Stimulated activated CD4-positive, alpha-beta T cell treated with anti-CD3 and anti-CD28 coated beads, Interleukin-4, amount 100 ng/mL, for 1 hour (primary cell): ENCODE data around the gene LIX1.
"Not testable (repeated sequence)": the region's sequence is repeated elsewhere in the genome, so short reads cannot be mapped to it uniquely, and the experiment has no call there.

Experiments used
- DNase-seq: peaks from one replicate; pipeline ENCODE4 v3.0.0-alpha.2; 2020

Gene LIX1

DNA sequence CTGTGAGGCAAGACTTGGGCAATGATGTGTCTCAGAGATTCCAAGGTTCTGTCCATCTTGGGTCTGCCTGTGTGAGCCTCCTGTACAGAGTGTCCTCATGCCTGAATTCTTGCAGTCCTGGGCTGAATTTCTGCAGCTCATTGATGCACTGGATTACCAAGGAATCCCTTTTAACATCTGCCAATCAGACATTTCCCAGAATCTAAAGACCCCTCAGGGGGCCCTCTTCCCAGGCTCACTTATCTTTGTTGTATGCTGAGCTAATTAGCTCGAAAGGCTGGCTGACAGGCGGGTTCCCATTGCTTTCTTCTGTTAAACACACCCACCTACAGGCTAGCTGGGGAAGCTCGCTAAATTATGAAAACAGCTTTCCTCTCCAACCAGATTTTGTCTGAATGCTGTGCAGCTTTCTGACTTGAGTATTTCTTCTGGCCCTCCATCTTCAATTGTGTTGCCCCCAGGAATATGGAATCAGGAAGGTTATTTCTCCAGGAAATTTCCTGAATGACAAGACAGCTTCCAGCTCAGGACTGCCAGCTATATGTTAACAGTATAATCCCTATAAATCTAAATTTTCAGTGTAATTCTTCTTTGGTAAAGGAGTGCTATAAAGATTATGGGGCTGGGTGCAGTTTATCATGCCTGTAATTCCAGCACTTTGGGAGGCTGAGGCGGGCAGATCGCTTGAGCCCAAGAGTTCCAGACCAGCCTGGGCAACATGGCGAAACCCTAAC is at the start of gene LIX1:
TSS of gene LIX1 (minus strand) at position 91 of the 734 bp plus-strand sequence. CDS start at position 56, 35 bp downstream.
- no peak for DNase-seq

DNA sequence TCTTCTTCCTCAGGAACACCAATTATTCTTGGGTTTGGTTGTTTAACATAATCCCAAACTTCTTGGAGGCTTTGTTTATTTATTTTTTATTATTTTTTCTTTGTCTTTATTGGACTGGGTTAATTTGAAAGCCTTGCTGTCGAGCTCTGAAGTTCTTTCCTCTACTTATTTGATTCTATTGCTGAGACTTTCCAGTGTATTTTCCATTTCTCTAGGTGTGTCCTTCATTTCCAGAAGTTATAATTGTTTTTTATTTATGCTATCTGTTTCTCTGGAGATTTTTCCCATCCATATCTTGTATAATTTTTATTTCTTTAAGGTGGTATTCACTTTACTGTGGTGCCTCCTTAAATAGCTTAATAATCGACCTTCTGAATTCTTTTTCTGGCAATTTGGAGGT is 49.5 kb upstream of the LIX1 start:
- no peak for DNase-seq

DNA sequence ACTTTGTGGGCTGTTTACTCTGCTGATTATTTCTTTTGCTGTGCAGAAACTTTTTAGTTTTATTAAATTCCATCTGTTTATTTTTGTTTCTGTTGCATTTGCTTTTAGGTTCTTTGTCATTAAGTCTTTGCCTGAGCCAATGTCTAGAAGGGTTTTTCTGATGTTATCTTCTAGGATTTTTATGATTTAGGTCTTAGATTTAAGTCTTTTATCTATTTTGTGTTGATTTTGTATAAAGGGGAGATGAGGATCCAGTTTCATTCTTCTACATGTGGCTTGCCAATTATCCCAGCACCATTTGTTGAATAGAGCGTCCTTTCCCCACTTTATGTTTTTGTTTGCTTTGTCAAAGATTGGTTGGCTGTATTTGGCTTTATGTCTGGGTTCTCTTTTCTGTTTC is 47.1 kb upstream of the LIX1 start:
- DNase-seq = not testable (repeated sequence)

DNA sequence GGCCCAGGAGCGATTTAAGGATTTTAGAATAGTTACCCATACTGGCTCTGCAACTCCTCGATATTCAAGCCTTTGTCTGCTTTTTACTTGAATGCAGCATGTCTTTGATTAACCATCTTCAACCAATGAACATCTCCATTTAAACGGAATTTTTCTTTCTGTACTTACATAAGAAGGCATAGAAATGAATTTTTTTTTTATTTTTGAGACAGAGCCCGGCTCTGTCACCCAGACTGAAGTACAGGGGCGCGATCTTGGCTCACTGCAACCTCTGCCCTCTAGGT is 41.5 kb upstream of the LIX1 start:
- DNase-seq = no peak

DNA sequence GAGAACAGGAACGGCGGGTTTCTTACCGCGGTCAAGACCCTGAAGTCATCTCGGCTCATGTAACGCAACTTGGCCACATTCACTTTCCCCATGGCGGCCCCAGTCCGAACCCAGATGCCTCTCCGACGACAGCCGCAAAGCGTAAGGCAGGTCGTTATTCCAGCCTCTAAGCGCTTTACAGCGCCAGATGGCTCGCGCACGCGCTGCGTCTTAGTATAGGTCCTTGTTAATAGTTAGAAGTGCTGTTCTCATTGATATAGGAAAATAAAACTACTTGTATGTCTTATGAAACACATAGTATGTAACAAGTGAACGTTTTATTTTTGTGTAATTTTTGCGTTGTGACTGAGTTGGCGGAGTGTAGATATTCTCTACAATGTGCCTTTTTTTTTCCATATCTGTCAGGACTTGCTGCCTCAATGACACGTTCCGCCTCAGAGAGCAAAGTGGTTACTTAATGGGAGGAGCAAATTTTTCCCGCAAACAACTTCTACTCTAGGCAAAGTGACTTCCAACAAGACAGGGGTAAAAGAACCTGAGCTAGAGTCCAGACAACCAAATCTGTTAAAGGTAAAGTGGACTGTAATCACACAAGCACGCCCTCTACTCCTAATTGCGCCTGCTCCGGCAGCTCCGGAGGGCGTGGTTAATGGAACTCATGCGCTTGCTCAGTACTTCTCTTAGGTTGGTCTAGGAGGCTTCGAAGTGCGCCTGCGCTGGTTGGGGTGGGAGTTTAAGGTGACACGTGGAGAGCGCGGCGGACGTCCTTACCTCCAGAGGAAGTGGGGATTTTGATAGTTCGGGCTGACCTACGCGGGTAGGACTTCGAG is 40.9 kb upstream of the LIX1 start, which contains the start of gene RIOK2:
TSS of gene RIOK2 (minus strand) at position 148 of the 830 bp plus-strand sequence. CDS start at position 92, 56 bp downstream.
- peak; percentile 94 for DNase-seq

DNA sequence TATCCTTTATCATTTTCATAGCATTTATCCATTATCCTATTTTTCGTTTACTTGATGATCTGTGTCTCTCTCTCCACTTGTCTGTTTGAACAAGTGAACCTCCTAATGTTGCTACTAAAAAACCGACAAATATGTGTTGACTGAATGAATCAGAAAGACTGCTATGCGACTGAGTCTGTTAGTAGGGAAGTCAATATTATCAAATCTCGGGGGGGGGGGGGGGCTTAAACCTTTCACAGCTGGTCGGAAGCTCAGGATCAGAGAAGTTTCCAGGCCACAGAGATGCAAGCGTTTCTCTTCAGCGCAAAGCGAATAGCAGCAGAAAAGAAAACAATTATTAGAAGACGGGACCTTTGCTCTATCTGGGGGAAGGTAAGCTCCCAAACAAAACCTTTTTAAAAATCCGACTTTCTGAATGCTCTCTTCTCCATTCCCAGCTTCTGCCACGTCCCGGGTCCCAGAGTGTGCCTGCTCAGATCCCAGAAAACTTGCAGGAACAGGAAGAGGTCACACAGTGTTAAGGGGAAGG is 40.2 kb upstream of the LIX1 start:
- DNase-seq = no peak

DNA sequence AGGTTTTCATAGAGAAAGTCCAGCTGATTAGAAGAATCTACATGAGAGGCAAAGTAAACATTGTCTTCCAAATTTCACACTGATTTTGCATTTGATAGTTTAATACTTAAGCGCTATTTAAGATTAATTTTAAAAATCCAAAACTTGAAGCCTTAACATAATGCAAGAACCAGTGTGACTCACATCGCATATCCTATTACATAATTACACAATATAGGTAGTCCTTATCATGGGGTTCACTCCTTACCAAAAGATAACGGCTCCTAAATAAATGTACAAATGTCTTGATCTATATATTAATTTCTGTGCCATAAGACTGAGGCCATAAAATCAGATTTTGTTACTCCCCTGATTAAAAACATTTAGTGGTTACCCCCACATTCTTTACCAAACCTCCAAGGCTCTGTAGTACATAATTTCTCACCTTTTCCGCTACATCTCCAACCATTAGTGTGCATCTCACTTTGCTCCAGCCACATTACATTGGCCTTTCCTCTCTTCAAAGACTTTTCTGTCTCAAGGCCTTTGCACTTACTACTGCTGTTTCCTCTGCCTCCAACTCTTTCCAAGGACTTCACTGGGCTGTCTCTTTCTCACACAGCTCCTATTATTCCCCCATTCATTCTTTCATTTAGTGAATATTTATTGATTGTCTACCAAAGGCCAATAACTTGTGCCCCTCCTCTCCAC is 39.6 kb upstream of the LIX1 start:
- DNase-seq = no peak

DNA sequence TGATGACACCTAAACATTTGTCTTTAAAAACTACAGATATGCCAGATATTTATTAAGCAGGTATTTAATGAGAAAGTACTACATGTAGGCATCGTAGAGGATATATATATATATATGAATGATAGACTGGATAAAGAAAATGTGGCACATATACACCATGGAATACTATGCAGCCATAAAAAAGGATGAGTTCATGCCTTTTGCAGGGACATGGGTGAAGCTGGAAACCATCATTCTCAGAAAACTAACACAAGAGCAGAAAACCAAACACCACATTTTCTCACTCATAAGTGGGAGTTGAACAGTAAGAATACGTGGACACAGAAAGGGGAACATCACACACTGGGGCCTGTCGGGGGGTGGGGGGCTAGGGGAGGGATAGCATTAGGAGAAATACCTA is 37.0 kb upstream of the LIX1 start:
- not testable (repeated sequence) for DNase-seq

DNA sequence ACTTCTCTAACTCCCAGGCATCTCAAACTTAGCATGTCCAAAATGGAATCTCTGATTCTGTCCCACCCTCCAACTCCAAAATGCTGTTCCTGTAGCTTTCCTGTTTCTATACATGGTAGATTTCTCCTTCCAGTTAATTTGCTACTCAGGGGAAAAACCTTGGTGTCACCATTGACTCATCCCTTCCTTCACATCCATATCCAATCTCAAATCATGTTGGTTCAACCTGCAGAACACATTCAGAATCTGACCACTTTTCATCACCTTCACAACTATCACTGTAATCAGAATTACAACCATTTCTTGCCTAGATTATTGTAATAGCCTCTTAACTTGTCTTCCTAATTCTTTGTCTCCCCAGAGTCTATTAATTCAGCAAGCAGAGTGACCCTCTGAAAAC is 29.8 kb upstream of the LIX1 start:
- no peak for DNase-seq

DNA sequence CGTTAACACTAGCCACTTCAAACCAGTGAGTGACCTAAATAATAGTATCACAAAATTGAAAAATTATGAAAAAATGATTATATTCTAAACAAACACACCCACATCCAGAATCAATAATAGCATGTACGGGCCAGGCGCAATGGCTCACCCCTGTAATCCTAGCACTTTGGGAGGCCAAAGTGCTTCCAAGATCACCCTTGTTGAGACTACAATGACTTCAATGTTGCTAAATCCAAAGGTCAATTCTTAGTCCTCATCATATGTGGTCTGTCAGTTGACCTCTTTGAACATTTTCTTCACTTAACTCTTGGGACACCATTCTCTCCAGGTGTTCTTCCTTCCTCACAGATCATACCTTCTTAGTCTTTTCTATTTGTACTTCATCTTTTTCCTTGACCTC is 29.3 kb upstream of the LIX1 start:
- DNase-seq = no peak

DNA sequence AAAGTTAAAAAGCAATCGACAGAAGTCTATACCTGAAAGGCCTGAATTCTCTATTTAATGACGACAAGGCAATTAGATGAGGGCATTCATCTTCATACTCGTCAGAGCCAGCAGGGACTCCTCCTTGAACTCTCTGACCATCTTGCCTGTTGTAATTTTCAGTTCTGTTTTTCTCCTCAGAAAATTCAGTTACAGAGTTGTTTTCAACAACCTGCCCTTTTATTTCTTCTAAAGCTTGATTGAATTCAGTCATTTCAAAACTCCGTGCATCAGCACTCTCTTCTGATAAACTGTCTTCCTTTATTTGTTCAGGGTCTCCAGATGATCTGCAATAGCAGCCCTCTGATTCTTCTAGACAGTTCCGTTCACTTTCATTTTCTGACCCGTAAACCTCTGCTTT is 25.0 kb upstream of the LIX1 start:
- no peak for DNase-seq

DNA sequence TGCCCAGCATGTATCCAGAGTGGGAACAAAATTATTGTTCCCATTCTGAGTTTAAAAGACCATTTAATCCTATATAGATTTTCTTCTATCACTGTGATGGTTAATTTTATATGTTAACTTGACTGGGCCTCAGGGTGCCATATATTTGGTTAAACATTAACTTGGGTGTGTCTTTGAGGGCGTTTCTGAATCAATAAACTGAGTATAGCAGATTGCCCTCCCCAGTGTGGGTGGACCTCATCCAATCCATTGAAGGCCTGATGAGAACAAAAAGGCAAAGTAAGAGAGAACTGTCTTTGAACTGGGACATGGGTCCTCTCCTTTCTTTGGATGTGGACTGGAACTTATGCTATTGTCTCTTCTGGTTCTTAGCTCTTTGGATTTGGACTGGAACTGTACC is 23.3 kb upstream of the LIX1 start:
- DNase-seq = no peak

DNA sequence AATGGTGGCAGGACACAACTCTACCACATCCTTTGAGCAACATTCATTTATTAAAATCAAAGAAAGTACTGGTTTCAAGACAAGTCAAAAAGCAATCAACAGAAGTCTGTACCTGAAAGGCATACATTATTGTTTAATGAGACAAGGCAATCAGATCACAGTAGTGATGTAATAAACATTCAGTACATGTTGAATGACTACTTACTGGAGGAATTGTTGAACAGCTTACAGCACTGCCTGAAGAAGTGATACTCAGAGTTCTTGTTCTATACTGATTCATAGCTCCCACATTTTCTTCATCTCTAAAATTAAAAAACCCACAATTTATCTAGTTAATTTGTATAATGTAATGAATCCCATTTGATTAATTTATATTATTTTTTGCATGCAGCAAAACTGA is 22.4 kb upstream of the LIX1 start:
- no peak for DNase-seq

DNA sequence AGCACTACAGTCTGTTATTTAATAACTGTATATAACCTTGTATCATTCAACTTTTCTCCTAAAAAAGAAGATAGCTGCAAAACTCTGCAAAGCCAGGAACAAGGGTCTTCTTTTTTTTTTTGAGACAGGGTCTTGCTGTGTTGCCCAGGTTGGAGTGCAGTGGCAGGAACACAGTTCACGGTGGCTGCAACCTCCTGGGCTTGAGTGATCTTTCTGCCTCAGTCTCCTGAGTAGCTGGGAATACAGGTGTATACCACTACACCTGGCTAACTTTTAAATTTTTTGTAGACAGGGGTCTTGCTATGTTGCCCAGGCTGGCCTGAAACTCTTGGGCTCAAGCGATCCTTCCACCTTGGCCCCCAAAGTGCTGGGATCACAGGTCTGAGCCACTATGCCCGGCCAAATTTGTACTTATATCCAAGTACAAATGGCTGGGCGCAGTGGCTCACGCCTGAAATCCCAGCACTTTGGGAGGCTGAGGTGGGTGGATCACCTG is 21.4 kb upstream of the LIX1 start:
- DNase-seq = no peak

DNA sequence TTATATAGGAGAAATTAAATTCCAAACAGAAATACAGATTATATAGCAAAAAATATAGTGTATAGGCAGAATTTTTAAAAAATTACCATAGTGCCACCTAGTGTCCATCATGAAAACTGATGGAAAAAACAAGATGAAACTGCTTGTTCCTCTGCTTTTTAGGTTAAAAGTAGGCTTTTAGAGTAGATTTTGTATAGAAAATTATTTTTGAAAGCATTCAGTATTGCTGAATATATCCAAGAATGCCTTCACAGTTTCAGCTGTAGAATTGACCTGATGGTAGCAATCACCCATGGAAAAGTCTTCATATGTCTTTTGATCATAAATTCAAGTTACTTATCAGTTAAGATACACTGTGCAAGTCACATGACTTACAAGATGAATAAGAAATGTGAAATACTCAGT is 21.0 kb upstream of the LIX1 start:
- no peak for DNase-seq

DNA sequence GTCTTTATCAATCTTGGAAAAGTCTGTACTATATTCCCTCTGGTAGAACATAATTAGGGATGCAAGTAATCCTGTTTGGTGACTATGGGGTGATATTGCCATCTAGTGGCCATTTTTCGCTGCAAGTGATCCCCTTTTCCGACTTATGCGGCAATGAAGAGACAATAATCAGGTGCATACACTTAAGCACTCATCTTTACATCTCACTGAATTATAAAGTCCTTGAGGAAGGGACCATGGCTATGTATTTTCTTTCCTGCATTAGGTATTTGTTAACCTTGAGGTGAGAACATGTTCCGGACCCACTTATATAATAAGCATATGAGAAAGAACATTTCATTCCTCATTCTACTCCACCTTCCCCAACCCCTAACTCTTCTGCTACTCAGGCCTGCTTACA is 19.6 kb upstream of the LIX1 start:
- peak; percentile 16 for DNase-seq

DNA sequence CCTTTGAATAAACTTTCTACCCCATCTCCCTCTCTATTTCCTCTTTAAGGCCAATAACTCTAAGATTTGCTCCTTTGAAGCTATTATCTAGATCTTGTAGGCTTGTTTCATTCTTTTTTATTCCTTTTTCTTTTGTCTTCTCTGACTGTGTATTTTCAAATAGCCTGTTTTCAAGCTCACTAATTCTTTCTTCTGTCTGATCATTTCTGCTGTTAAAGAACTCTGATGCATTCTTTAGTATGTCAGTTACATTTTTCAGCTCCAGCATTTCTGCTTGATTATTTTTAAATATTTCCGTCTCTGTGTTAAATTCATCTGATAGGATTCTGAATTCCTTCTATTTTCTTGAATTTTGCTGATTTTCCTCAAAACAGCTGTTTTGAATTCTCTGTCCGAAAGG is 15.3 kb upstream of the LIX1 start:
- DNase-seq = no peak

DNA sequence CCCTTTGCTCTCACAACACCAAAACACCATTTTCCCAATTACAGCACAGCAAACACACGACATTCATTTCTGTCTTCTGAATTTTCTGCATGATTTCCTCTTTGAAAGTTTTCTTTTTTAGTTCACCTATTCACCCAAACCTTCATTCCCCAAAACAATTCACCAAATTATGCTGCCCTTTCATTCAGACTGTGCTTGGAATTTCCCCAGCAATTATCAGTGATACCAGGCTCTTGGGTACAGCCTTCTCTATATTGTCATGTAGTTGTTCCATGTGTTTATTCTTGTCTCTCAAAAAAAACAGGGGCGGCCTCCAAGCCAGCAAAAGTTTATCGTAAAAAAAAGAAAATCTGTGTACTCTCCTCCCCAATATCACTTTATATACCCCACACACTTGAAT is 9.0 kb upstream of the LIX1 start:
- DNase-seq = no peak

DNA sequence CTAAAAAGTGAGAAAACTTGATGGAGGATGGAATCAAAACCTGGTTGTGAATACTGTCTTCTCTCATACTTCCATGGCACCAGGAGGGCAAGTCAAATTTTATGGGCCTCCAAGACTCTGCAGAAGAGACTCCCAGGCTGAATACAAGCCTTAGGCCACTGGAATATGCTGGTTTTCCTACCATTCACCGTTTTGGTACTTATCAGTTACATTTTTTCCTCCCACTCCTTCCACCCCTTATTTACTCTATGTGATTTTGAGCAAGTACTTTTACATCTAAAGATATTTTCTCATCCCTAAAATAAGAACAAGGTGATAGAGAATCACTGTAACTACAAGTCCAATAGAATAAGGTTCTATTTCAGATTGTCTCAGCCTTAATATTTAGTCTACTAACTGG is 8.0 kb upstream of the LIX1 start:
- no peak for DNase-seq

DNA sequence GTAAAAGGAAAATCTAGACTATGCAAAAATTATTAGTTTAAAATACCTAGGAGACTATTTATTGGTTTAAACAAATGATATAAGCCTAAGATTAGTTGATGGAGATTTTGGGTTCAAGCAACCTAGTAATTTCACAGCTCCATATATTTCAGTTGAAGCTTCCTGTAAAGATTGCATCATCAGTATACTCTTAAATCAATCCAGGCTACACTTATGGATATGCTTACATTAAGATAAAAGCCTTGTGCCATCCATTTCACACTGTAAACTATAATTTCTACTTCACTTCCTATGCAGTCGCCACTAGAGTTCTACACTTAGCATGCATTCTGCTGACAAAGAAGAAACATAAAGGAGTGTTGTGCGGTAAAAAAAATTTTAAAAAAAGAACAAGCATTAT is 7.3 kb upstream of the LIX1 start:
- no peak for DNase-seq

DNA sequence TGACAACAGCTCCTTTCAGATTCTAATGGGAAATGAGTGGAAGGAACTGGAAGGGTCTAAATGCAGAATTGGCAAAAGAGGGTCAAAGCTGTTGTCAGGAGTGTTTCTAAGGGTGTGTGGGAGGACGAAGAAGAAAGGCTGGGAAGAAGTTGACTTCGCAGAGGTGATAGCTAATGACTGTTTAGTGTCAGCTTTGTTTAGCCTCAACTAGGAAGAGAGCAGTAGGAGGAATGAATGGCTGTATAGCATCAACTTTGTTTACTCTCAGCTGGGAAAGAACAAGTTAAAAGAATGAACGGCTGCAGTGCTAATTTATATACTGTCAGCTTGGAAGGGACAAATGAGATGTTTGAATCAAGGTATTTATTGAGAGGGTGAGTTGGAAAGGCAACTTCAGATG is 5.9 kb upstream of the LIX1 start:
- no peak for DNase-seq

DNA sequence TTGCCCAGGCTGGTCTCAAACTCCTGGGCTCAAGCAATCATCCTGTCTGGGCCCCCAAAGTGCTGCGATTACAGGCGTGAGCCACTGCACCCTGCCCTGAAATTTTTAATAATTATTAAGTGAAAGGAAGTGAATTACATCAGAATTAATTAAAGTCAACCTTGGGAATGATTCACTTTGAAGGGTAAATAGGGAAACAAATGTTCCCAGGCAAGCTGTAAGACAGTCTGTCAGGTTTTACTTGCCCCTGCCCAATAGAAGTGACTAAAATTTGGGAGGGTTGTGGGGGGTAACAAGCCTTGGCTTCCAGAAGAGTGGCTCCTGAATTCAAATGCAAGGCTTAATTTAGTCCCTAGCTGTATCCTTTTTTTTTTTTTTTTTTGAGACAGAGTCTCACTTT is 1.3 kb upstream of the LIX1 start:
- DNase-seq = no peak

DNA sequence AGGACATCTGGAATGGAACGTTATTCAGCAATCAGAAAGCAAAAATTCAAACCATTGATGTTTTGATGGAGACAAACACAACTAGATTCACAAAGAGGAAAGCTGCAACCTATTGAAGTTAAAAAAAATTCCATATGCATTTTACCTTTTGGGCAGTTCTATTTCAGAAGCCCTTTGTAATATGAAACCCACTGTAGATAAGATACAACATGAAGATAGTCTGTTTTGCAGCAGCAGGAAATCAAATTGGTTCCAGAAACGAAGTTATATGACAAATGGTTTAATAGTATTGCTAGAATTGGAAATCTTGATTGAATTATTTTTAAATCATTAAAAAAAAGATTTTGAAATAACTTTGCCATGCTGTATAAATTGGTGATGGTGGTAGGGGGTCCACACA is 872 bp downstream of the LIX1 start:
- DNase-seq = no peak

DNA sequence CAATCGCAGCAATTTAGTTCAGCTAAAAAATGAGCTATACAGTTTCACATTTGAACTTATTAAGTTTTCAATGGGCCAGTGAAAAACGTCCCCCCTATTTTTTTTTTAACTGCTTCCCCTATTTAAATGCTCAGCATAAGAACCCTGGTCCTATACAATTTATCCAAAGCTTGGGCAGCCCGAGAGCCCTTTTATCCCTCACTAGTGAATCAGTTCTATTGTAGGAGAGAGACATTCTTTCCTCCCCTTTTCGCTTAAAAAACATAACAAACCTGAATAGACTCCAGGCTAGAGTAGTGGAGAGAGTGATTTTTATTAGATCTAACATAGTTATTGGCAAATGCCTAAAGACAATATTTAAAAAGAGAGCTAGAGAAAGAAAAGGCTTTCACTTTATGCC is 1.4 kb downstream of the LIX1 start:
- DNase-seq = no peak
